ENCODE measurements around the gene POLE2.

The POLE2 gene

GRCh38 chr14:49614196-49614595 lies 73.8 kb downstream of the POLE2 start:
- H3K4me3 ChIP-seq (ENCODE audit: low read length), result no peak overlapping the region
- DNase-seq (ENCODE audit: low read depth), result no peak
- no peak for TF ChIP-seq CTCF (IDR thresholded peaks at IDR 0.05; ENCODE audit: insufficient read depth, low read depth, low read length, missing control alignments)

GRCh38 chr14:49612671-49613070 lies 75.3 kb downstream of the POLE2 start:
- H3K4me3 ChIP-seq (ENCODE audit: low read length), result no peak overlapping the region
- no peak for TF ChIP-seq CTCF (IDR thresholded peaks at IDR 0.05; ENCODE audit: insufficient read depth, low read depth, low read length, missing control alignments)
- DNase-seq (ENCODE audit: low read depth), result no peak

- no peak for DNase-seq (ENCODE audit: low read depth)
- no peak for TF ChIP-seq CTCF (IDR thresholded peaks at IDR 0.05; ENCODE audit: insufficient read depth, low read depth, low read length, missing control alignments)
- no peak overlapping the region for H3K4me3 ChIP-seq (ENCODE audit: low read length)
These were observed 75.8 kb downstream of the POLE2 start for GRCh38 chr14:49612251-49612650.

GRCh38 chr14:49607583-49607982 lies 80.4 kb downstream of the POLE2 start:
- TF ChIP-seq CTCF (IDR thresholded peaks at IDR 0.05; ENCODE audit: insufficient read depth, low read depth, low read length, missing control alignments), result no peak
- H3K4me3 ChIP-seq (ENCODE audit: low read length), result no peak overlapping the region
- DNase-seq (ENCODE audit: low read depth), result no peak

- peak; percentile 90 for DNase-seq (ENCODE audit: low read depth)
- no peak for TF ChIP-seq CTCF (IDR thresholded peaks at IDR 0.05; ENCODE audit: insufficient read depth, low read depth, low read length, missing control alignments)
- H3K4me3 ChIP-seq (ENCODE audit: low read length), result peak within 1 kb of the TSS; percentile 94
These were observed 89.3 kb downstream of the POLE2 start, which contains the start of gene LRR1 for GRCh38 chr14:49598485-49599300. LRR1 (plus strand) TSS chr14:49598940; CDS start chr14:49599021, 81 bp downstream.

- TF ChIP-seq CTCF (IDR thresholded peaks at IDR 0.05; ENCODE audit: insufficient read depth, low read depth, low read length, missing control alignments), result no peak
- no peak for DNase-seq (ENCODE audit: low read depth)
- H3K4me3 ChIP-seq (ENCODE audit: low read length), result peak overlapping the region; percentile 94
These were observed 89.9 kb downstream of the POLE2 start for GRCh38 chr14:49598189-49598484.
